Mesothelial cell of epicardium (in vitro differentiated cells): ENCODE data around the gene ANO10. TPM values are rescaled to one million over a fixed set of nuclear protein-coding genes. Genes with fewer than 3 reads are reported as not detected.

ENCODE experiments used
- DNase-seq, 2 experiments: peaks; one replicate each; pipeline ENCODE4 v3.0.0; 2021; ENCODE audit warnings: low spot score in 2 of 2; ENCODE audit not compliant: unreplicated experiment in 2 of 2
- H3K27ac Mint-ChIP-seq: 2 replicates; pipeline ENCODE4 v1.8.0; 2021; ENCODE audit warnings: mixed read lengths
- H3K27me3 Mint-ChIP-seq: 2 replicates; pipeline ENCODE4 v1.8.0; 2021; ENCODE audit warnings: low read depth, mixed read lengths
- H3K36me3 Mint-ChIP-seq: 2 replicates; pipeline ENCODE4 v1.8.0; 2021; ENCODE audit warnings: mixed read lengths
- H3K4me1 Mint-ChIP-seq: 2 replicates; pipeline ENCODE4 v1.8.0; 2021; ENCODE audit warnings: mixed read lengths
- H3K4me3 Mint-ChIP-seq: 2 replicates; pipeline ENCODE4 v1.8.0; 2021; ENCODE audit warnings: mild to moderate bottlenecking, moderate library complexity, mixed read lengths
- H3K9me3 Mint-ChIP-seq: 2 replicates; pipeline ENCODE4 v1.8.0; 2021; ENCODE audit warnings: mixed read lengths
- total RNA-seq: library from RNA; stranded (reverse); gene quantifications from 3 replicates; pipeline ENCODE4 v1.2.1, GENCODE V29; 2021
- TF ChIP-seq, protein P1 (sequence below): fragments of 200-600 bp; sonication (generic); IDR thresholded peaks from one replicate; pipeline ENCODE4 v1.5.0; 2021; ENCODE audit warnings: antibody characterized with exemption; ENCODE audit not compliant: unreplicated experiment

ANO10 gene
- total RNA-seq, 1 donor from 2014 or later, result 29.8 TPM

DNA sequence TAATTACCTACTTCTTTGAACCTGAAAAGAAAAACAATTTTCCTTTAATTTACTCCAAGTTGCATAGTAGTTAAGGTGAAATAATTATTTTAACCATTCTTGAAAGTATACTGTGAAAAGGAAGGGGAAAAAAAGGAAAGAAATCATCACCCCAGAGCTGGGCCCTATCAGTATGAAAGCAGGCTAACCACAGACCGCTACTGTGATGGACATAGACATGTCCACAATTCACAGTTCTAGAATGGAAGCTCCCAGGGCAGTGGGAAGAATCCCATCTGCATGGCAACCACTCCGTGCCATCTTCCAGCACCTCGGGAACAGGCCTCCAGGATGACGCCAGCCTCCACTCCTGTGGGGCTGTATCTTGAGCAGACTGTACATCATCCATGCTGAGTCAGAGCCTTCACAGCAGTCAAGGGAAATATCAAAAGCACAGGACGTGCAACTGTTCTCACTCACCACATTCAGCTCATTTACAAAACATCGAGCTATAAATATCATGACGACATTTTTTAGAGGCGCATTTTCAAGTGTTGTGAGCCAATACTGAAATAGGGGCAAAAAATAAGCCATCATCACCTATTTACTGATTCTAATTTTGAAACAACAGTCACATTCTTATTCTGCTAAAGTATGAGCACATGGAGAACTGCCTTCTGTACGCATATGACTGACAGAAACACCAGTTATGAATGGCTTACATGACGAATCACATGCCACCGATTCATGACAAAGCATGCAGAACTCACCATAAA, 215.7 kb downstream of the ANO10 start:
- Mint-ChIP-seq H3K4me1 (no peaks in the 10 kb centered on the region), H3K4me3 (no peak overlapping the region), H3K9me3 (no peaks in the 10 kb centered on the region), H3K27me3 (no peaks in the 10 kb centered on the region), H3K36me3 (no peaks in the 10 kb centered on the region), H3K27ac (no peak overlapping the region)
- DNase-seq, result no peak
- TF ChIP-seq, protein P1, sequence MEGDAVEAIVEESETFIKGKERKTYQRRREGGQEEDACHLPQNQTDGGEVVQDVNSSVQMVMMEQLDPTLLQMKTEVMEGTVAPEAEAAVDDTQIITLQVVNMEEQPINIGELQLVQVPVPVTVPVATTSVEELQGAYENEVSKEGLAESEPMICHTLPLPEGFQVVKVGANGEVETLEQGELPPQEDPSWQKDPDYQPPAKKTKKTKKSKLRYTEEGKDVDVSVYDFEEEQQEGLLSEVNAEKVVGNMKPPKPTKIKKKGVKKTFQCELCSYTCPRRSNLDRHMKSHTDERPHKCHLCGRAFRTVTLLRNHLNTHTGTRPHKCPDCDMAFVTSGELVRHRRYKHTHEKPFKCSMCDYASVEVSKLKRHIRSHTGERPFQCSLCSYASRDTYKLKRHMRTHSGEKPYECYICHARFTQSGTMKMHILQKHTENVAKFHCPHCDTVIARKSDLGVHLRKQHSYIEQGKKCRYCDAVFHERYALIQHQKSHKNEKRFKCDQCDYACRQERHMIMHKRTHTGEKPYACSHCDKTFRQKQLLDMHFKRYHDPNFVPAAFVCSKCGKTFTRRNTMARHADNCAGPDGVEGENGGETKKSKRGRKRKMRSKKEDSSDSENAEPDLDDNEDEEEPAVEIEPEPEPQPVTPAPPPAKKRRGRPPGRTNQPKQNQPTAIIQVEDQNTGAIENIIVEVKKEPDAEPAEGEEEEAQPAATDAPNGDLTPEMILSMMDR, result no peak

DNA sequence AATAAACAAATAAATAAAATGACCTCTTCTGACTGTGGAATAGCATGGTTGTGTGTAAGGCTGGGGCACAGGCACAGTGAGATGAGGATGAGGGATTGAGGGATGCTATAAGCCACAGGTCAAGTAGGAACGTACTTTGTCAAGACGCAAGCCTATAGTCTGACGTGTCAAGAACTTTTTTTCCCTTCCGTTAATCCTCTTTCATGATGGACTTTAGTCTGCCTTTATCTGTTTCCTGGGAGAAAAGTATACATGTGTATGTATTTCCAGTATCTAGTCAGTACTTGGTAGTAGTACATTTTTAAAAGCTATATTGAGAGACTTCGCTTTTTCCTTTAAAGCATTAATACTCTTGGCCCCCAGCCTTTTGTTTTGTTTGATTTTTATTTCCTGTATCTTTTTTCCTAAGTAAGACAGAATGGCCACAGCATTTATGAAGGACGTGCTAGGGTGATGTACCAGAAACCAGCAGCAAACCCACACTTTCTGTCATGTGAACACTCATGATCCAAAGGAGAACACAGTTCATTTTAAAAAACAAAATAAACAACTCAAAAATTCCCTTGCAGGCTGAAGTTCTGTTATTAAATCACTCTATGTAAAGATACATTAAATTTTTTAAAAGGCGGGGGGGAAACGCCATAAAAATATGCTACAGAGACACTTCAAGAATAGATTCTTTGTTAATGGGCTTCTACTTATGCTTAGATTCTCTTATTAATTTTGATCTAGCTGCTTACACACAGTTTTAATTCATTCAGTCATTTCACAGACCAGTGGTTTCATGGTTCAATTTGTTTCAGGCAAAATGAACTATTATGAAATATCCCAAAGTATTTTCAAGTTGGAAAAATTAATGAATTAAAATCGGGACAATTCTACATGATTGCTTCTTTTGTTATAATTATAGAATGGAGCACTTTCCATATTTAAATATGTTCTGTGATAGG, 220.8 kb downstream of the ANO10 start:
- DNase-seq, result no peak
- H3K4me3 Mint-ChIP-seq, result no peak overlapping the region
- no peaks in the 10 kb centered on the region for H3K27me3 Mint-ChIP-seq
- TF ChIP-seq, protein P1, result no peak
- H3K4me1 Mint-ChIP-seq, result no peaks in the 10 kb centered on the region
- H3K9me3 Mint-ChIP-seq, result no peaks in the 10 kb centered on the region
- H3K36me3 Mint-ChIP-seq, result no peaks in the 10 kb centered on the region
- H3K27ac Mint-ChIP-seq, result no peak overlapping the region

DNA sequence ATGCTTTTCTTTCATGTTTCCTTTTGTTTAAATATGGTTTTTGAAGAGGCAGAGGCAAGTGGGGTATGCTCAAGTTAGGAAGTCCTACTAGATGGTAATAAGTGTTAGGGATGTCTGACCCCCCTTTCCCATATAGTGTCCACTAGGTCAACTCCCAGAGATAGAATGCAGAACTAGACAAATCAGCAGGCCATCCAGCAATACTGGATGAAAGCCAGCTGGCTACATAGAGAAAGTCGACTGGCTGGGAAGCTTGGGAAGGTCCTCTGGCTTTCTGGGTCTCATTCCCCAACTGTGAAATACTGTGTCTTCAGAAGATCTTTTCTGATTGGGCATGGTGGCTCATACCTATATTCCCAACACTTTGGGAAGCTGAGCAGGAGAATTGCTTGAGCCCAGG, 221.6 kb downstream of the ANO10 start:
- Mint-ChIP-seq H3K4me3 (no peak overlapping the region), H3K27ac (no peak overlapping the region), H3K36me3 (no peaks in the 10 kb centered on the region), H3K27me3 (no peaks in the 10 kb centered on the region), H3K9me3 (no peaks in the 10 kb centered on the region), H3K4me1 (no peaks in the 10 kb centered on the region)
- TF ChIP-seq, protein P1, result no peak
- DNase-seq, result no peak

DNA sequence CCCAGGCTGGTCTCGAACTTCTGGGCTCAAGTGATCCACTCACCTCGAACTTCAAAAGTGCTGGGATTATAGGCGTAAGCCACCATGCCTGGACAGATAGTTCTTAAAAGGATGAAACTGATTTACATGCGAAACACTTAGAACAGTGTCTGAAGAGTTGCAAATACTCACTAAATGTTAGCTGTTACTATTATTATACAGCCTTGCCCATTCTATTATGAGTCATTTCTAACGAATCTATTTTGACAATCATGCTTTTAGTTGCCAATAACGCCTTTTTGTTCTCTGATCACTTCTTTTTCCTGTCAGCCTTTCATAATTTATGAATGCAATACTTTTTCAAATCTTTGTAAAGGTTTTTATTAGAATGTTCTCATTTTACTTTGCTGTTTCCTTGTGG, 222.8 kb downstream of the ANO10 start:
- Mint-ChIP-seq H3K4me1 (no peaks in the 10 kb centered on the region), H3K27me3 (no peaks in the 10 kb centered on the region), H3K27ac (no peak overlapping the region), H3K9me3 (no peaks in the 10 kb centered on the region), H3K4me3 (no peak overlapping the region), H3K36me3 (no peaks in the 10 kb centered on the region)
- TF ChIP-seq, protein P1, result no peak
- DNase-seq, result no peak

DNA sequence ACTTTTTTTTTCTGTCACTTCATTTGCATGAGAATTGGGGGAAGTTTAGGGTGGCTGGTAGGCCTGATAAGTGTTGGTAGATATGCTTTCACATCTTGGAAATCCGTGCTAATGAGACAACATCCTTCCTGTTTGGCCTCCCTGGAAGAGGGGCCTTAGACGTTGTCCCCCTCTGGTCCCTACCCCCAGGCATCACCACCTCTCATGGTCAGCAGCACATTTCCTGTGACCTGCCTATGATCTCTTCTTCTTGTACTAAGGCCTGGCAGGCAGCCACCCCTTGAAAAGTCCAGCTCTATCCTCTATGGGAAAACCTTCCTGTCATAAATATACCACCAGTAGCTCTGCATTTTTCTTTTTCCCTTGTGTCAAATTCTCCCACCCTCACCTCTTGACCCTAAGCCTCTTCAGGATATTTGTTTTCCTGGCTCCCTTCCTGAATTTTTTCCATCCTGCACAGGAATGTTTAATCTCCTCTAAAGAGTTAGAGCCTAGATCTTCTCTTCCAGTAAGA, 227.7 kb downstream of the ANO10 start:
- Mint-ChIP-seq H3K27me3 (no peaks in the 10 kb centered on the region), H3K36me3 (no peaks in the 10 kb centered on the region), H3K27ac (no peak overlapping the region), H3K4me1 (no peaks in the 10 kb centered on the region), H3K4me3 (no peak overlapping the region), H3K9me3 (no peaks in the 10 kb centered on the region)
- DNase-seq, result no peak
- TF ChIP-seq, protein P1, result no peak
